ENCODE measurements around the gene SHMT1.
"Not testable (repeated sequence)": the region's sequence is repeated elsewhere in the genome, so short reads cannot be mapped to it uniquely, and the experiment has no call there.

Gene SHMT1

DNA sequence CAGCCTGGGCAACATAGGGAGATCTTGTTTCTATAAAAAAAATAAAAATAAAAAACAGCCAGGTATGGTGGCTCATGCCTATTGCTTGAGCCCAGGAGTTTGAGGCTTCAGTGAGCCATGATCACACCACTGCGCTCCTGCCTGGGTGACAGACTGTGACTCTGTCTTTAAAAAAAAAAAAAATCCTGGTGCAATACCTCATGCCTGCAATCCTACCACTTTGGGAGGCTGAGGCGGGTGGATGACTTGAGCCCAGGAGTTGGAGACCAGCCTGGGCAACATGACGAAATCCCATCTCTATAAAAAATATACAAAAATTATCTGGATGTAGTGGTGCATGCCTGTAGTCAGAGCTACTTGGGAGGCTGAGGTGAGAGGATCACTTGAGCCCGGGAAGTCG, 15.3 kb upstream of the SHMT1 start:
- DNase-seq: not testable (repeated sequence)

DNA sequence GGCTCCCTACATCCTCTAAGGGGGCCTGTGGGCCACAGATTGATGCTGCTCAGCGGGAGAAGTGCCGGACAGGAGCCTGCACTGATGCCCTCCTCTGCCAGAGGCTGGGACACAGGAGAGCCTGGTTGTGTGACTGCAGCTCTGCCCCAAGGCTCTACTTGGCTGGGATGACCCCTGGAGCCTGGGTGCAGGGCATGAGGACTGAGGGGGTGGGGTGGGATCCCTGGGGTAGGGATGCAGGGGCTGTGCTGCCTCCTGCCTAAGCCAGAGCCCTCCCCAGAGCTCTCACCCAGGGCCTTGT, 14.8 kb upstream of the SHMT1 start:
- no peak for DNase-seq

GRCh38 chr17:18377437-18378204, 14.3 kb upstream of the SHMT1 start, which contains the start of gene EVPLL:
Gene EVPLL, plus strand, starts transcription at chr17:18377778. Its CDS starts 3,160 bp downstream, at chr17:18380938.
- DNase-seq: no peak

- DNase-seq: no peak
Measured at GRCh38 chr17:18374216-18374615, 10.9 kb upstream of the SHMT1 start.

DNA sequence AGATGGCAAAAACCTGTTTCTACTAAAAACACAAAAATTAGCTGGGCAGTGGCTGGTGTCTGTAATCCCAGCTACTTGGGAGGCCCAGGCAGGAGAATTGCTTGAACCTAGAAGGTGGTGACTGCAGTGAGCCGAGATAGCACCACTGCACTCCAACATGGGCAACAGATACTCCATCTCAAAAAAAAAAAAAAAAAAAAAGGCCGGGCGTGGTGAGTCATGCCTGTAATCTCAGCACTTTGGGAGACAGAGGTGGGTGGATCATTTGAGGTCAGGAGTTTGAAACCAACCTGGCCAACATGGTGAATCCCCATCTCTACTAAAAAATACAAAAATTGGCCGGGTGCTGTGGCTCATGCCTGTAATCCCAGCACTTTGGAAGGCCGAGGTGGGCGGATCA, 9.8 kb upstream of the SHMT1 start:
- not testable (repeated sequence) for DNase-seq

DNA sequence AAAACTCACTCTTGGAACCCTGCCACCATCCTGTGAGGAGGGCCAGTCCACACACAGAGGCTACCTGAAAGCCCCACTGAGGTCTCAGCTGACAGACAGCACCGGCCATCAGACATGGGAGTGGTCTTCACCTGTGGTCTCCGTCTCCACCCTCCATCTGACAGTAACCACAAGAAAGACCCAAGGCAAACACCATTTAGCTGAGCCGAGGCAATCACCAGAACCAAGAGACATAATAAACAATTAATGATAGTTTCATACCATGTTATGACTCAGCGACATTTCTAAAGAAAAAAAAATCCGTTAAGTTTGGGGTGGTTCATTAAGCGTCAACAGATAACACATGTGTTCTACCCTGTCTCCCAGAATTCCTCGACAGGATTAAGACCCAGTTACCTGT, 8.1 kb upstream of the SHMT1 start:
- DNase-seq: no peak

DNA sequence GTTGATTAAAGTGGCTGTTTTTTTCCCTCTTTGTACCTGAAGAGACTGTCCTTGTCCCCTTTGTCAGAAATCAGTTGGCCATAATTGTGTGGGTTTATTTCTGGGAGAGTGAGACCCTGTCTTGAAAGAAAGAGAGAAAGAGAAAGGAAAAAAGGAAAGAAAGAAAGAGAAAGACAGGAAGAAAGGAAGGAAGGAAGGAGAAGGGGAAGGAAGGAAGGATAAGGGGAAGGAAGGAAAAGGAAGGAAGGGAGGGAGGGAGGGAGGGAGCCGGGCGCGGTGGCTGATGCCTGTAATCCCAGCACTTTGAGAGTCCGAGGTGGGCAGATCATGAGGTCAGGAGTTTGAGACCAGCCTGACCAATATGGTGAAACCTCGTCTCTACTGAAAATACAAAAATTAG, 7.4 kb upstream of the SHMT1 start:
- DNase-seq: no peak

- DNase-seq: no peak
Measured at GRCh38 chr17:18368946-18369345, 5.6 kb upstream of the SHMT1 start.

GRCh38 chr17:18364166-18364565, 816 bp upstream of the SHMT1 start:
- no peak for DNase-seq

DNA sequence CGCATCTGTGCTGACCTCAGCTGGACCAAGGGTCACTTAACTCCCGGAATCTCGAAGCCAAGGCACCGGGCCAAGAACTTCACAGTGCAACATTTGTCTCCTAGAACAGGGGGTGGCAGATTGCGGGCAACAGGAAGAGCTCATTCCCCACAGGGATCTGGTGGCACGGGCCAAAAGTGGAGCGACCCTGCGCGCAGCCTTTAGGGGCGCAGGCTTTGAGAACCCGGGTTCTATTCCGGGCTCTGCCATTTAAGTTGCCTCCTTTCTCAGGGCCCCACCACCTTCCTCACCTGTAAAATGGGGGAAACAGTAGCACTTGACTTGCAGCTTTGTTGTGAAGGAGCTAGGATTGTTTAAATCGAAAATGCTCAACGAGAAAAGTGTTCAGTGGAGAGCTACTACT, 651 bp downstream of the SHMT1 start:
- peak in 49 of 51 donors; percentile 12 to 90 (median 69) for DNase-seq

DNA sequence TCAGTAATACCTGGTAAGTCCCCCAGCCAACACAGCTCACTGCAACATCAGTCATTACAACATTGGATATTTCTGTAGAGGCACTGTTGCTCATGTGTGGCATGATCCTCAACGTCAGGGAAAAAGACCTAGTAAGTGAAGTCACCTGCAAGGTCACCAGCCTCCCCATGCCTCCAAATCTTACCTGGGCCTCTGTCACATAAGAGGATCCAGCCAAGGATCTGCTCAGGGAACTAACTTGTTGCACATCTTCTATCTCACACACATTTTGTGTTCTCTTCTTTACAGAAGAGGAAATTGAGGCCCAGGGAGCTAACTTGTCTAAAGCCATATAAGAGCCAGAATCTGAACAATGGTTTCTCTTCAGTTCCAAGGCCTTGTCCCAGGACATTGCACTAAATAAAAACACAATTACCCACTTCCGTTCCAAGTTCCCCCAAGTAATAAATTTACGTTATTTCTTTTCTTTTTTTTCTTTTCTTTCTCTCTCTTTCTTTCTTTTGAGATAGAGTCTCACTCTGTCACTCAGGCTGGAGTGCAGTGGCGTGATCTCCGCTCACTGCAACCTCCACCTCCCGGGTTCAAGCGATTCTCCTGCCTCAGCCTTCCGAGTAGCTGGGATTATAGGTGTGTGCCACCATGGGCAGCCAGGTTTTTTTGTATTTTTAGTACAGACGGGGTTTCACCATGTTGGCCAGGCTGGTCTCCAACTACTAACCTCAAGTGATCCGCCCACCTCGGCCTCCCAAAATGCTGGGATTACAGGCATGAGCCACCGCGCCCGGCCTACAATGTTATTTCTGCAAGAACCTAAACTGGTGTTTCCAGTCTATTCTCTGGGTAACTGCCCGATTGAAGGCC, 1.3 kb downstream of the SHMT1 start:
- DNase-seq: peak in 2 of 51 donors; percentile 4 to 29

DNA sequence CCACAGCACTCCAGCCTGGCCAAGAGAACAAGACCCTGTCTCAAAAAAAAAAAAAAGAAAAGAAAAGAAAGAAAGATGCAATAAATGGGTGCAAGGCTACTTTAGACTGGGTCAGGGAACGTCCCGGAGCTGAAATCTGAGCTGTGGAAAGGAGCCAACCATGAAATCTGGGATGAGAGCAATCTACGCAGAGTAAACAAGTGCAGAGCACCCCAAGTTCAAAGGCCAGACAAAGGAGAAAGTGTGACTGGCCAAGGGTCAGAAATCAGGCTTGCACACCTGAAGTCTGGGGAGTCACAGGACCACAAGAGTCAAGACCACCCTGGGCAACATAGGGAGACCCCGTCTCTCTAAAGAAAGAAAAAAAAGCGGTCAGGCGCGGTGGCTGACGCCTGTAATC, 2.8 kb downstream of the SHMT1 start:
- DNase-seq: no peak

DNA sequence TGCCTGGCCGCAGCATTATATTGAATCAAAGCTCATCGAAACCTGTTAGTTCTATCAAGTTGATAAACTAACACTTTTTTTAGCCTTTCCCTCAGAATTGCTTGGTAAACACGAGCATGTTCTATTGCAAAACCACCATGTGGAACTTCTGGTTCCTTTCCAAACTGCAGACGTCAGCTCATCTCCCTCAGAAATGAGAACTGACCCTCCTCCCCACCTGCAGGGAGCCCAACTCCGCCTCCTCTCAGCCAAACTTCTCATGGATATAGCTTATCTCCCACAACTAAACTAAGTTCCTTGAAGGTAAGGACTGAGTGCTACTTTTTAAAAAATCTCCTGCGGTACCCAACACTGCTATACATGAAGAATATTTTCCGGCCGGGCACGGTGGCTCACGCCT, 6.7 kb downstream of the SHMT1 start:
- peak in 9 of 51 donors; percentile 1 to 34 (median 9) for DNase-seq

GRCh38 chr17:18353541-18353940, 9.8 kb downstream of the SHMT1 start:
- no peak for DNase-seq

DNA sequence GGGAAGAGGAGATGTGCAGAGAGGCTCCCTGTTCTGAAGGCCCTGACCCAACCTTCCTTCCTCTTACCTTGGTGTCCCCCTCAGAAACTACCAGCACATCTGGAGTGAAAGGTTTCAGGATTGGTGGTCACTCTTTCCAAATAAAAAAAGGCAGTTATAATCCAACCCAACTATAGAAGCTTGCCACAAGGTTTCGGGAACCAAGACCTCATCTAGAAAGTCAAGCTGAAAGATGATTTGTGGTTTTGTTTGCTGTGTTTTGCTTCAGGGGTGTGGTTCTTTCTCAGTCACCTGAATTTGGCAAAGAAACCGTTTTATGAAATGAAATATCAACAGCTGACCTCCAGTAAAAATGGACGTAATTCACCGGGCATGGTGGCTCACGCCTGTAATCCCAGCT, 19.3 kb downstream of the SHMT1 start:
- no peak for DNase-seq

GRCh38 chr17:18339933-18340332, 23.4 kb downstream of the SHMT1 start:
- DNase-seq: no peak

DNA sequence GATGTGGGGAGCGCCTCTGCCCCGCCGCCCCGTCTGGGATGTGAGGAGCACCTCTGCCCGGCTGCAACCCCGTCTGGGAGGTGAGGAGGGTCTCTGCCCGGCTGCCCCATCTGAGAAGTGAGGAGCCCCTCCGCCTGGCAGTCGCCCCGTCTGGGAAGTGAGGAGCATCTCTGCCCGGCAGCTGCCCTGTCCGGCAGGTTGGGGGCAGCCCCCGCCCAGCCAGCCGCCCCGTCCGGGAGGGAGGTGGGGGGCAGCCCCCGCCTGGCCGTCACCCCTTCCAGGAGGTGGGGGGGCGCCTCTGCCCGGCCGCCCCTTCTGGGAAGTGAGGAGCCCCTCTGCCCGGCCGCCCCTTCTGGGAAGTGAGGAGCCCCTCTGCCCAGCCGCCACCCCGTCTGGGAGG, 25.2 kb downstream of the SHMT1 start:
- DNase-seq: not testable (repeated sequence)

GRCh38 chr17:18332909-18333489, 30.4 kb downstream of the SHMT1 start:
- no peak for DNase-seq

- no peak for DNase-seq
Measured at GRCh38 chr17:18331879-18332278, 31.5 kb downstream of the SHMT1 start.

GRCh38 chr17:18328643-18329204, 34.6 kb downstream of the SHMT1 start:
- DNase-seq: no peak

DNA sequence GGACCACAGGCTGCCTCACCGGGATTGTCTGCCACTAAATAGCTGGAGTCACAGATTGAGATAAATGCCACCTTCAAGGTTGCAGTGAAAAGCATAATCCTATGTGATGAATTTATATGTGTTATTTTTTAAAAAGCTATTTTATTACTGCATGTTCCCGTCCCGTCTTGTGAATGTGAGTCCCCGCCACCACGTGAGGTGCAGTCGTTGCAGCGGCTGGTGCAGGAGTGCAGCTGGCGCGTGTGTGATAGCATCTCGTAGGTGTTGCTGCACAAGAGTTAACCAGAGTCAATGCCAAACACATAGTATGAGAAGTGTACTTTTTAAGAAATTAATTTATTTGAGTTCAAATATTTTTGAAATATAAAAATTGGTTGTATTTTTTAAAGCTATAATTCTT, 35.8 kb downstream of the SHMT1 start:
- DNase-seq: no peak

GRCh38 chr17:18327093-18327492, 36.3 kb downstream of the SHMT1 start:
- no peak for DNase-seq
